ENCODE measurements around the gene USH2A. TPM values are rescaled to one million over a fixed set of nuclear protein-coding genes. Genes with fewer than 3 reads are reported as not detected.

Gene USH2A
- total and polyA plus RNA-seq, 8 donors, result 0.03 to 0.06 (median 0.04) TPM; not detected in 2

- DNase-seq (no peak), ATAC-seq (no peak)
- no peaks in the 10 kb centered on the region for H3K4me1 ChIP-seq
- H3K27me3 ChIP-seq, result no peaks in the 10 kb centered on the region
- no peaks in the 10 kb centered on the region for H3K36me3 ChIP-seq
- H3K9me3 ChIP-seq, result no peaks in the 10 kb centered on the region
- no peak overlapping the region for H3K27ac ChIP-seq
- no peak for TF ChIP-seq CTCF (IDR thresholded peaks at IDR 0.05)
- intact Hi-C loops (cut with DNase I), result no loop called here
- H3K4me3 ChIP-seq, result no peak overlapping the region
These were observed 772.6 kb downstream of the USH2A start for GRCh38 chr1:215650446-215651149.

- DNase-seq (no peak), ATAC-seq (no peak)
- intact Hi-C loops (cut with DNase I), result no loop called here
- H3K27me3 ChIP-seq, result no peaks in the 10 kb centered on the region
- H3K27ac ChIP-seq, result no peak overlapping the region
- H3K4me3 ChIP-seq, result no peak overlapping the region
- no peaks in the 10 kb centered on the region for H3K36me3 ChIP-seq
- no peaks in the 10 kb centered on the region for H3K4me1 ChIP-seq
- no peak for TF ChIP-seq CTCF (IDR thresholded peaks at IDR 0.05)
- H3K9me3 ChIP-seq, result no peaks in the 10 kb centered on the region
These were observed 774.3 kb downstream of the USH2A start for GRCh38 chr1:215648957-215649356.

GRCh38 chr1:215647738-215648137 is 775.5 kb downstream of the USH2A start:
- TF ChIP-seq CTCF (IDR thresholded peaks at IDR 0.05), result no peak
- no peak for ATAC-seq
- intact Hi-C loops (cut with DNase I), result no loop called here

GRCh38 chr1:215645861-215646260 is 777.4 kb downstream of the USH2A start:
- Histone ChIP-seq H3K27me3 (no peaks in the 10 kb centered on the region), H3K36me3 (no peaks in the 10 kb centered on the region), H3K4me1 (no peaks in the 10 kb centered on the region), H3K27ac (no peak overlapping the region), H3K4me3 (no peak overlapping the region), H3K9me3 (no peaks in the 10 kb centered on the region)
- intact Hi-C loops (cut with DNase I), result no loop called here
- ATAC-seq (no peak), DNase-seq (no peak)
- no peak for TF ChIP-seq CTCF (IDR thresholded peaks at IDR 0.05)

More at GRCh38 chr1:215647738-215648137, 775.5 kb downstream of the USH2A start:
- no peak for DNase-seq
- Histone ChIP-seq H3K27ac (no peak overlapping the region), H3K36me3 (no peaks in the 10 kb centered on the region), H3K9me3 (no peaks in the 10 kb centered on the region), H3K4me1 (no peaks in the 10 kb centered on the region), H3K27me3 (no peaks in the 10 kb centered on the region), H3K4me3 (no peak overlapping the region)

GRCh38 chr1:215645182-215645581 is 778.1 kb downstream of the USH2A start:
- no peak for TF ChIP-seq CTCF (IDR thresholded peaks at IDR 0.05)
- intact Hi-C loops (cut with DNase I), result no loop called here
- Histone ChIP-seq H3K27me3 (no peaks in the 10 kb centered on the region), H3K36me3 (no peaks in the 10 kb centered on the region), H3K4me1 (no peaks in the 10 kb centered on the region), H3K27ac (no peak overlapping the region), H3K9me3 (no peaks in the 10 kb centered on the region), H3K4me3 (no peak overlapping the region)
- DNase-seq (no peak), ATAC-seq (no peak)

Data from left lung (tissue), 10 donors.